Measurements from ENCODE around the gene NTNG2.

DNA sequence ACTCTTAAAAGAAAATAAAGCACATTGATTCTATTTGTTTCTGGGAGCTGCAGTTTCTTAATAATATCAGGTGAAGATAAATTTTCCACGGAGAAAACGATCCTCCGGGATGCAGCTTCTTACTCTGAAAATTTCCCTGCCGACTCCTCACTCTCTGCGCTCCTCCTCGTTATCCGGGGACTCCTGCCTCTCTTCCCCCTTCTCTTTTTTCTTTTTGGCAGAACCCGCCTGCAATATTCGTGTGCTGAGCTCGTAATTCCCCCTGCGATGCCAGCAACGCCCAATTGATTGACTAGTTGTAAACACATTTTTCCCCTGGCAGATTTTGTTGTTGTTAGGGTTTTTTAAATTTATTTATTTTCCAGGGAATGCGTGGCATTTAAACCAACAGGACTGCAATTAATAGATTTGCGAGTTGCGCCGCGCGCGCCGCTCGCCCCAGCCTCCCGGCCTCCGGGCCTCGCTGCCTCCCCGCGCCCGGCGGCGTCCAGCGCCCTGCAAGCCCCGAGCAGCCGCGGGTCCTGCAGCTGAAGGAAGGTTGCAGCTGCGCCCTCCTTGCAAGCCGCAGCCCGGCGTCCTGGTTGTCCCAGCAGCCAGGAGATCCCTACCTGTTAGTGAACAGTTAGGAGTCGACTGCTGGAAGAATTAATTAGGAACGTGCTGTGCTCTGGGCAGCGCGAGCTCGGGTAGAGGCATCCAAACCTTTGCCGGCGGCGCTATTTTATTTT lies 2.2 kb downstream of the NTNG2 start:
- TF ChIP-seq, protein P1, sequence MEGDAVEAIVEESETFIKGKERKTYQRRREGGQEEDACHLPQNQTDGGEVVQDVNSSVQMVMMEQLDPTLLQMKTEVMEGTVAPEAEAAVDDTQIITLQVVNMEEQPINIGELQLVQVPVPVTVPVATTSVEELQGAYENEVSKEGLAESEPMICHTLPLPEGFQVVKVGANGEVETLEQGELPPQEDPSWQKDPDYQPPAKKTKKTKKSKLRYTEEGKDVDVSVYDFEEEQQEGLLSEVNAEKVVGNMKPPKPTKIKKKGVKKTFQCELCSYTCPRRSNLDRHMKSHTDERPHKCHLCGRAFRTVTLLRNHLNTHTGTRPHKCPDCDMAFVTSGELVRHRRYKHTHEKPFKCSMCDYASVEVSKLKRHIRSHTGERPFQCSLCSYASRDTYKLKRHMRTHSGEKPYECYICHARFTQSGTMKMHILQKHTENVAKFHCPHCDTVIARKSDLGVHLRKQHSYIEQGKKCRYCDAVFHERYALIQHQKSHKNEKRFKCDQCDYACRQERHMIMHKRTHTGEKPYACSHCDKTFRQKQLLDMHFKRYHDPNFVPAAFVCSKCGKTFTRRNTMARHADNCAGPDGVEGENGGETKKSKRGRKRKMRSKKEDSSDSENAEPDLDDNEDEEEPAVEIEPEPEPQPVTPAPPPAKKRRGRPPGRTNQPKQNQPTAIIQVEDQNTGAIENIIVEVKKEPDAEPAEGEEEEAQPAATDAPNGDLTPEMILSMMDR (IDR thresholded peaks at IDR 0.05), result no peak
- TF ChIP-seq EZH2 (IDR thresholded peaks at IDR 0.05; ENCODE audit: borderline replicate concordance, insufficient read depth, low read depth, low read length, poor library complexity, severe bottlenecking), result no peak
